Measurements from ENCODE around the gene SOCS3.

DNA sequence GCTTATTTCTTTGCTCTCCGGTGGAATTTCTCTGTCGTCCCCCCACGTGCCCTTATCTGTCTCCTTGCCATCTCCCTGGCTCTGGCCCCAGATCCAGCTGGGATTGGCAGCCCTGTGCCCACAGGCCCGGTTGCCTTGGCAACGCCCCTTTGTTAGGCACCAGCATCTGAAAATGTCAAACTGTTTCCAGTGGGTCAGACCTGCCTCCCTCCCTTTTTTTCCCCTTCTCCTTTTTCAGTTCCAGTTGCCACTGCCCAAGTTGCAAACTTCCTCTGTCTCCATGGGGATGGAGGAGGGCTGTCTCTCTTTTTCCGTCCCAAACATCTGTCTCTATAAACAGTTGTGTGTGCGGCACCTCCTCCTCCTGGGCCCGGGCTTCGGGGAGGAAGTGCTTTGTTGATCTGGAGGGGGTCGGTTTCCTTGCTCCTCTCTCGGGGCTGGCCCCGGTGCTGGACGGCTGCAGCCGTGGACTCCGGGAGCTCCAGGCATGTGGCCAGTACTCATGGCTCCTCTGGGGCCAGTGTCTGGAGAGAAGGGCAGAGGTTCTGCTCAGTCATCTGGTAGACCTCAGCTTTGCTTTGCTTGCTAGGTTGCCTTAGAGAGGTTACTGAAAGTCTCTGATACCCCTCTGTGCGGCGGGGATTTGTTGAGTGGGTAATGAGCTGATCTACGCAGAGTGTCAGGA is 35.3 kb downstream of the SOCS3 start:
- TF ChIP-seq, protein P1, sequence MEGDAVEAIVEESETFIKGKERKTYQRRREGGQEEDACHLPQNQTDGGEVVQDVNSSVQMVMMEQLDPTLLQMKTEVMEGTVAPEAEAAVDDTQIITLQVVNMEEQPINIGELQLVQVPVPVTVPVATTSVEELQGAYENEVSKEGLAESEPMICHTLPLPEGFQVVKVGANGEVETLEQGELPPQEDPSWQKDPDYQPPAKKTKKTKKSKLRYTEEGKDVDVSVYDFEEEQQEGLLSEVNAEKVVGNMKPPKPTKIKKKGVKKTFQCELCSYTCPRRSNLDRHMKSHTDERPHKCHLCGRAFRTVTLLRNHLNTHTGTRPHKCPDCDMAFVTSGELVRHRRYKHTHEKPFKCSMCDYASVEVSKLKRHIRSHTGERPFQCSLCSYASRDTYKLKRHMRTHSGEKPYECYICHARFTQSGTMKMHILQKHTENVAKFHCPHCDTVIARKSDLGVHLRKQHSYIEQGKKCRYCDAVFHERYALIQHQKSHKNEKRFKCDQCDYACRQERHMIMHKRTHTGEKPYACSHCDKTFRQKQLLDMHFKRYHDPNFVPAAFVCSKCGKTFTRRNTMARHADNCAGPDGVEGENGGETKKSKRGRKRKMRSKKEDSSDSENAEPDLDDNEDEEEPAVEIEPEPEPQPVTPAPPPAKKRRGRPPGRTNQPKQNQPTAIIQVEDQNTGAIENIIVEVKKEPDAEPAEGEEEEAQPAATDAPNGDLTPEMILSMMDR (conservative IDR thresholded peaks at IDR 0.05; ENCODE audit: low read depth, low read length) = no peak
- TF ChIP-seq EZH2 (IDR thresholded peaks at IDR 0.05; ENCODE audit: low read length, unreplicated experiment) (no peak), EZH2phosphoT487 (IDR thresholded peaks at IDR 0.05; ENCODE audit: borderline replicate concordance, low read length) (no peak)

Data from PC-3 (cell line).